Measurements from ENCODE around the gene NOVA1.

The NOVA1 gene

GRCh38 chr14:26589925-26590324, 7.9 kb downstream of the NOVA1 start:
- peak in 1 of 2 experiments; percentile 11 for DNase-seq

- DNase-seq = no peak
Measured at GRCh38 chr14:26577711-26578110, 20.1 kb downstream of the NOVA1 start.

- DNase-seq = no peak
Measured at GRCh38 chr14:26554069-26554772, 43.6 kb downstream of the NOVA1 start.

- DNase-seq = no peak
Measured at GRCh38 chr14:26549571-26549970, 48.3 kb downstream of the NOVA1 start.

- no peak for DNase-seq
Measured at GRCh38 chr14:26548406-26548805, 49.4 kb downstream of the NOVA1 start.

- no peak for DNase-seq
Measured at GRCh38 chr14:26538176-26538575, 59.7 kb downstream of the NOVA1 start.

- no peak for DNase-seq
Measured at GRCh38 chr14:26531894-26532293, 65.9 kb downstream of the NOVA1 start.

- no peak for DNase-seq
Measured at GRCh38 chr14:26528415-26529182, 69.2 kb downstream of the NOVA1 start.

GRCh38 chr14:26527095-26527494, 70.7 kb downstream of the NOVA1 start:
- no peak for DNase-seq

GRCh38 chr14:26526137-26526536, 71.7 kb downstream of the NOVA1 start:
- DNase-seq = no peak

- no peak for DNase-seq
Measured at GRCh38 chr14:26525085-26525484, 72.7 kb downstream of the NOVA1 start.

GRCh38 chr14:26522967-26523366, 74.9 kb downstream of the NOVA1 start:
- no peak for DNase-seq

- no peak for DNase-seq
Measured at GRCh38 chr14:26517771-26518170, 80.1 kb downstream of the NOVA1 start.

- no peak for DNase-seq
Measured at GRCh38 chr14:26500028-26500427, 97.8 kb downstream of the NOVA1 start.

GRCh38 chr14:26499546-26499945, 98.3 kb downstream of the NOVA1 start:
- DNase-seq = no peak

- no peak for DNase-seq
Measured at GRCh38 chr14:26486922-26487321, 110.9 kb downstream of the NOVA1 start.

GRCh38 chr14:26484562-26484961, 113.3 kb downstream of the NOVA1 start:
- DNase-seq = no peak

GRCh38 chr14:26478967-26479366, 118.9 kb downstream of the NOVA1 start:
- DNase-seq = no peak

- DNase-seq = no peak
Measured at GRCh38 chr14:26466862-26467261, 131.0 kb downstream of the NOVA1 start.

- DNase-seq = no peak
Measured at GRCh38 chr14:26463136-26463535, 134.7 kb downstream of the NOVA1 start.

- DNase-seq = no peak
Measured at GRCh38 chr14:26454105-26454504, 143.7 kb downstream of the NOVA1 start.

- peak; percentile 40 to 74 for DNase-seq
Measured at GRCh38 chr14:26448181-26448855, 149.5 kb downstream of the NOVA1 start.

GRCh38 chr14:26444822-26445221, 153.0 kb downstream of the NOVA1 start:
- no peak for DNase-seq

GRCh38 chr14:26443654-26444053, 154.2 kb downstream of the NOVA1 start:
- no peak for DNase-seq

All from NCI-H2081 (cell line).